T follicular helper cell (primary cell): ENCODE data around the gene CLDN6.

Experiments used
- DNase-seq: peaks from one replicate; pipeline ENCODE4 v3.0.0-alpha.2; 2020; ENCODE audit warnings: low read depth

Gene CLDN6

DNA sequence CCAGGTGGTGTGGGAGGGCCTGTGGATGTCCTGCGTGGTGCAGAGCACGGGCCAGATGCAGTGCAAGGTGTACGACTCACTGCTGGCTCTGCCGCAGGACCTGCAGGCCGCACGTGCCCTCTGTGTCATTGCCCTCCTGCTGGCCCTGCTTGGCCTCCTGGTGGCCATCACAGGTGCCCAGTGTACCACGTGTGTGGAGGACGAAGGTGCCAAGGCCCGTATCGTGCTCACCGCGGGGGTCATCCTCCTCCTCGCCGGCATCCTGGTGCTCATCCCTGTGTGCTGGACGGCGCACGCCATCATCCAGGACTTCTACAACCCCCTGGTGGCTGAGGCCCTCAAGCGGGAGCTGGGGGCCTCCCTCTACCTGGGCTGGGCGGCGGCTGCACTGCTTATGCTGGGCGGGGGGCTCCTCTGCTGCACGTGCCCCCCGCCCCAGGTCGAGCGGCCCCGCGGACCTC lies 4.5 kb downstream of the CLDN6 start:
- DNase-seq: no peak

DNA sequence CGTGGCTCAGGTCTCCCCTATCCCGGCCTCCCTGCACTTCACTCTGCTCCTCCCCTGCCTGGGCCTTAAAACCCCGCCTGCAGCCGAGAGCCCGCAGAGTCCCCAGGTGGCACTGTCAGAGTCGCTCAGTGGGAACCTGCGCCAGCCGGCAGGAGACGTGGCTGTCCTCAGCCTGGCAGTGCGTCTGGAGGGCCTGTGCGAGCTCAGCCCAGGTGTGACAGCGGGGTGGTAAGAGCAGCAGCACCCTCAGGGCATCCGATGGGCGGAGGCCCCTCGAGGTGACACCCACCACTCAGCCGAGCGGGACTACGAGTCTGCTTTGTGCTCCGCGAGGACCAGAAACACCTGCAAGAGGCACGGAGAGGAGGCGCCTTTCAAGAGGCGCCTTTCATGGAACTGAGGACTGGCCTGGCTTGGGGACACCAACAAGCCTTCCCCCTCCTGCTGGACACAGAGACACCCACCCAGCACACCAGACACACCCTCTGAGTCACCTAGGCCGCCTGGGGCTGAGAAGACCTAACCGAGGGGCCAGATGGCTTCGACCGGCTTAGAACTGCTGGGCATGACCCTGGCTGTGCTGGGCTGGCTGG lies 5.1 kb downstream of the CLDN6 start, which contains the start of gene CLDN9:
CLDN9 (plus strand) TSS at position 96 of the 593 bp plus-strand sequence; CDS start at position 536, 440 bp downstream.
- no peak for DNase-seq

DNA sequence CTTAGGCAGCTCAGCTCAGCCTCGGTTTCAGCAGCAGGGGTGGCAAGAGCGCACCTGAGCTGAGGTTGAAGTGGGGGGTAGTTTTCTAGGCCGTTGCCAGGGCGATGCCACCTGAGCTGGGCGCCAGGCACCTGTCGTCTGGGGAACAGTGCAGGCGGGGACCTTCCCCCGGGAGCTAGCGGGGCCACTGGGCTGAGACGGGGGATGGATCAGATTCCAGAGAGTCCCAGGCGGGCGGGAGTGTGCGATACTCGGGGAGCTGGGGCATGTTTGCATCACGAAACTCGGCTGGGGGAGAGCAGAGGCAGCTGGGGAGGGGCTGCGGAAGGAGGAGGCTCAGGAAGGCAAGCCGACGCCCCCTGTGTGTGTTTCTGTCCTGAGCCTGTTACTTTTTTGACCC lies 5.7 kb downstream of the CLDN6 start:
- no peak for DNase-seq

DNA sequence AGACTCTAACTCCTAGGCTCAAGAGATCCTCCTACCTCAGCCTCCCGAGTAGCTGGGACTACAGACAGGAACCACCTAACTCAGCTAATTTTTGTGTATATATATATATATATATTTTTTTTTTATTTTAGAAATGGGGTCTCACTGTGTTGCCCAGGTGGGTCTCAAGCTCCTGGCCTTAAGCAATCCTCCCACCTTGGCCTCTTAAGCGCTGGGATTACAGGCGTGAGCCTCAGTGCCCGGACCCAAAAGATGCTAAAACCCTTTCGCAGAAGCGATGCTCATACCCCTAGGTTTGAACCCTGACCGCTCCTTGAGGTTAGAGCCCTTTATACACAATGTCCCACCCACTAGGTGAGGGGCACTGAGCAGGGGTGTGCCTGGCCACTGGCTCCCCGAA lies 7.5 kb downstream of the CLDN6 start:
- no peak for DNase-seq

DNA sequence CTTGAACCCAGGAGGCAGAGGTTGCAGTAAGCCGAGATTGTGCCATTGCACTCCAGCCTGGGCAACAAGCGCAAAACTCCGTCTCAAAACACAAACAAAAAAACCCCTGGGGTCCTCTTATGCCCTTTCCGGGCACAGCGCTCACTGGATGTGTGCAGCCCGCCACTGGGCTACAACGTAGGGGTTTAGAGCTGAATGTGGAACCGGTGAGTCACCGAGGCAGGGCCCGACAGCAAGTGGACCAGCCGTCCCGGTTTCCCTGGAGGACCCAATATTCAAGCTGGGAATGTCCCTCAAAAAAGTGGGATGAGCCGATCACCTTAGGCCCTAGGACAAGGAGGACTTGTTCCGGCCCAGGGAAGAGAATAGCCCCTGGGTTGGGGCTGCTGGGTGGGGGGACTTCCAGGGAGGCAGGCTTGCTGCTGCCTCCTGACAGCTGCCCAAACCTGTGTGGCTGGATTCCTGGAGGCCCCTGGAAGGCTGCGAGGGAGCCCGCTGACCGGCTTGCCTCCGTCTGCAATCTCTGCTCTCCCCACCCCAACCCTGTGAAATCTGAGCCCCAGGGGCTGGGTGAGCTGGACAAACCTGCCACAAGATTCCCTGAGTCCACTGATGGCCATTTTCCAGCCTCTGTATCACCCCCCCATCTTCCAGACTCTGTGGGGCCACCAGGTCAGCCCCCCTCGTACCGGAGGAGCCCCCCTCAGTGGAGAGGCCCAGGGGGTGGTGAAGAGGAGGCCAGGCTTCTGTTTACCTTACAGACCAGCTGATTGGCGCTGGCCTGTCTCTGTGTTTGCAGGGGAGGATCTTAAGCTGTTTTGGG lies 8.2 kb downstream of the CLDN6 start:
- DNase-seq: no peak

DNA sequence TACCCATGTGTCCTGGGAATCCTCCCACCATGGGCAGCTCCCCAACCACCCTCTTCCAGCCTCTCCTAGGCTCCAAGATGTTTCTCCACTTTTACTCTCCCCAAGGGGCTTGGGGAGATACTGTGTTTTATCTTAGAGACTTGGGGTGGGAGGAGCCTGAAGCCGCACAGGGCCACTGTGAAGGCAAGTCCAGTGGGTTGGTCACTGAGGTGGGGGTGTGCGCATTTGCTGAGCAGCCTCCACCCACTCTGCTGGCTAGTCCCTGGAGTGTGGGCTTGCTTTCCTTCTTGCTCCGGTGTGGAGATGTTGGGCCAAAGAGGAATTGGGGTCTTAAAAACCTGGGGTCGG lies 9.3 kb downstream of the CLDN6 start:
- DNase-seq: no peak

DNA sequence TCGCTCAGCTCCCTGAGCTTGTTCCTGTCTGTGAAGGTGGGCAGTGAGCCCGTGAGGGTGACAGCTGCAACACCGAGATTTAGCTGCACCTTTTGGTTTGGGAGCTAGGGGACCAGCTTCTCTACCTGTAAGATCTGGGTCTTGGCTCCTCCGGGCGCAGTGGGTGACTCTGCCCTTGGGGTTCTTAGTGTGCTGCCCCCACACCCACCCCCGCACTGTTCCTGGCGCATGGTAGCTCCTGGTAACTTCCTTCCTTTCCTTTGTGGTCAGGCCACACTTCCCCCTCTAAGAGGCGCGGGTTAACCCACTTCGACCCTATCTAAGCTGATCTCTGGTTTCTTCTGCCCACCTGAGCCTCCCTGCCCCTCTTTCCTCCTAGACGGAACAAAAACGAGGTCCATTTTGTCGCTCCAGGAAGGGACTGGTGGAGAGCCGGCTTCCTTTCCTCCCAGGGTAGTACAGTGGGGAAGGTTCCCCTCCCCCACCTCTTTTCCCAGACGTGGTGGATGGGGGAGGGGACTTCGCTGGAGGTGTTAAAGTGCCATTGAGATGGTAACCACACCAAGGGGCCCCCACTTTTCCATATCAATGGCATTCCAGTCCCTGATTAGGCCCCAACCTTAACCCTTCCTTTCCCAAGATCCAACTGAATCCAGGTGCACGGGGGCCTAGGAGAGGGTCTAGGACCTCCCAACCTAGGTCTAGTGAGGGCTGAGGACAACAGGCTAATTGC lies 9.9 kb downstream of the CLDN6 start:
- no peak for DNase-seq

DNA sequence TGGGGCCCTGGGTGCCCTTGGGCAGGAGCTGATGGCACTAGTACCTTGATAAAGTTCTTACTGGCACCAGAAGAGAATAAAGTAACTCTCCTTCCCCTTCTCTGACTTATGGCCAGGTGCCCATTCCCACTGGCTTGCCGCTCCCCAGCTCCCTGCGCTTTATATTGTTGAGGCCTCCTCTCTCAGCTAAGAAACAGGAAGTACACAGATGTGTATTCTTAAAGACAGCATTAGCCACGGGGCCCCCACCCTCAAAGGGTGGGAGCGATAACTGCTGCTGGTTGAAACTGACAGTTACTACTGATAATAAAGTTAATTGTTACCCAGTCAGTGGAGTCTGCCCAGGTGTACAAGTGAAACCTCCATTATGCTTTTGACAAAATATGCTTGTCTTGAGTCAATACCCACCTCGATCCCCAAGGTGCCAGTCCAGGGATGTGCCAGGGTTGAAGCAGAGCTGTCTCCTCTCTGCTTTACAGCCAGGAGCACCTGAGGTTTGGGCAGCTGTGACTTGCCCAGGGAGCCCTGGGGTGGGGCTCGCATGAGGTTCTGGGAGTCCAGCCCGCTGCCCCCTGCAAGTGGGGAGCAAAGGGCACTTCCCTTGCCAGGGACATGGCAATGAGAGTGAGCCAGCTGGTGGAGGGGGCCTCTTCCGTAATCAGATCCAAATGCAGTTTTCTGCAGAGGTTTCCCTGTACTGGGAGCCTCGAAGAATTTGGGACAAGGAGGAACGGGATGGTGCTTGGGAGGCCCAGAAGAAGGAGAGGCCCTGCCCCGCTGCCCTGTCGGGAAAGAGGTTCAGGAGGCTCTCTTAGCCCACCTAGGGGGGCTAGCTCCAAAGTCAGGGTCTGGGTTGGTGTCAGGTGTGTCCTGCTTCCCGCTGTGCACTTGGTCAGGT lies 10.7 kb downstream of the CLDN6 start:
- DNase-seq: no peak

DNA sequence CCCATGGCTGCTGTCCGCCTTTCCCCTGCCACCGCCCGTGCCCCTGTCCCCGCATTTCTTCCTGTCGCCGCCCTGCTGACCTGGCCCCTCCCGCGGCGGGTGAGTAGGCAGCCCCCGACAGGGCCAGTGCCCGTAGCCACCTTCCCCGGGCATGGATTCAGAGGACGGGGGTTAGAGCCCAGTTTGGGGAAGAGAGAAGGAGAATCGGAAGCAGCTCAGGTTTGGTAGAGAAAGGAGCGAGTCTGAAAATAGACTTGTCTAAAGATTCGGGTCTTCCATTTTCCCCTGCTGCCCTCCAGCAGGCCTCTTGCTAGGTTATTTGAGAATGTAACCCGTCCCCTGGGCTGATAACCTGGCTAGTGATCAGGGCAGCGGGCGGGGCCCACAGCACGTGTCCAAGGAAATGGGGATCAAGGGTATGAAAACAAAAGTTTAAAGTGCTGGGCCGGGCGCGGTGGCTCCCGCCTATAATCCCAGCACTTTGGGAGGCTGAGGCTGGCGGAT lies 13.2 kb downstream of the CLDN6 start:
- DNase-seq: no peak

DNA sequence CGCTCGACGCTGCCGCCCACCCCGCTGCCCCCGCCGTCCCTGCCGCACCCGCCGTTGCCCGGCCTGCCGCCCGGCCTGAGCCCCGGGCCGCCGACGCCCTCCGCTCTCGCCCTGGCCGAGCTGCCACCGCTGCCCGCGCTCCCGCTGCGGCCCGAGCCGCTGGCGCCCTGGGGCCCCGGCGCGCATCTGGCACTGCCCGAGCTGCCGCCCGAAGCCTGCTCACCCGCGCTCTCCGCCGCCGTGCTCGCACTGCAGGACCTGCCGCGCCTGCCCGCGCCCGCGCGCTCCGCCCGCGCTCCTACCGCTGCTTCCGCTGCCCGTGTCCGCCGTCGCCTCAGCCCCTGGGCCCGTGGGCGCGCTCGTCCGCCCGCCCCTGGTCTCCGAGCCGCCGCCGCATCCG lies 13.7 kb downstream of the CLDN6 start:
- no peak for DNase-seq

DNA sequence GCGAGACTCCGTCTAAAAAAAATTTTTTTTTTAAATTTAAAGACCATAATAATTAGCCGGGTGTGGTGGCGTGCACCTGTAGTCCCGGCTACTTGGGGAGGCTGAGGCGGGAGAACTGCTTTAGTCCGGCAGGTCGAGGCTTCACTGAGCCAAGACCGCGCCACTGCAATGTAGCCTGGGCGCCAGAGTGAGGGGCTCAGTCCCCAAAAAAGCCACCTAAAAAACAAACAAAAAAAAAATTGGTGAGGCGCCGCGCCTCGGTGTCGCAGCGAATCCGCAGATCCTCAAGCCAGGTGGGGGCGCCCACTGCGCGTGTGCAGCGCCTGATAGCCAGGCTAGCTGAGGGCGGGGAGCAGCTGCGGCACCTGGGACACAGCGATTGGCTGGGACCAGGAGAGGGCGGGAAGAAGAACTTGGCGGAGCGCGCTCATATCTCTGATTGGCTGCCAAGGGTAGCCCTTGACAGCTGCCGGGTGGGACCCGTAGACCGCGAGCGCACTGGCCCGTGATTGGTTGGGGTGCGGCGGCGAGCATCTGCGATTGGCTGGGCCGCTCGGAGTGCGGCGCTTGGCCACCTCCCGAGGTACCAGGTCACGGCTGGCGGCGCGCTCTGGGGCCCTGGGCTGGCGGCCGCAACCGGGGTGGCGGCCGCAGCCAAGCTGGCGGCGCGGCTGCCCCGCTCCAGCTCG lies 14.3 kb downstream of the CLDN6 start:
- DNase-seq: peak; percentile 94

DNA sequence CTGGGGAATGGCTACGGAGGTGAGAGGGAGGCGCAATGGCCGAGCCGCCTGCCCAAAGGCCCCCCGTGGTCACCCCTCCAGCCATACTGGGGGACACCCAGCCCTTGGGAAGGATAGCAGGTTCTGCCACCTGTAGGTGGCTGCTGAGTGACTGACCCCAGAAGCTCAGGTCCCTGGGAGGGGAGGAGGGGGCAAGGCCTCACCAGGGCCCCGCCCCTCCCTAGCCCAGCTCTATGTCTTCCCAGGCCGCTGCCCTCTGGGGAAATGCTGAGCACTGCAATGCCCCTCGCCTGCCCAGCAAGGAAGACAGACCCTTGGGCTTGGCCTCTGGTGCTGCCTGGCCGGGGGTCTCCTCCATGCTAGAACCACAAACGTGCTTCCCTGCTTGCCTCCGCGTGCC lies 16.7 kb downstream of the CLDN6 start:
- DNase-seq: no peak

DNA sequence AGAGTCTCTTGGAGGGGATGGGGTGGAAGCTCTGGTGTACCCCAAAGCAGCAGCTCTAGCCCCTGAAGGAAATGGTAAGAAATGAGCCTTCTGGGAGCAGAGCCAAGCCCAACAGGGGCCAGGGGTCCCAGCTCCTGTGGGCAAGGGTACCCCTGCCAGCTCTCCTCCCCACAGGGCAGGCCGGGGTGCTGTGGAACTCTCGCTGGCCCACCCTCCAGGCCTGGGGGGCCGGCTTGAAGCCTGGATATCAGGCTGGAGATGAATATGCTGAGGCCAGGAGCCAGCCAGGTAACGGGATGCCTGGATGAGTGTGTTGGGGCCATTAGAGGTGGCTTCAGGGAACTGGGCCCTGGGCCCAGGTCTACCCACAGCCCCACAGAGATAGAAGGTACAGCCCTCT lies 17.4 kb downstream of the CLDN6 start:
- DNase-seq: no peak

DNA sequence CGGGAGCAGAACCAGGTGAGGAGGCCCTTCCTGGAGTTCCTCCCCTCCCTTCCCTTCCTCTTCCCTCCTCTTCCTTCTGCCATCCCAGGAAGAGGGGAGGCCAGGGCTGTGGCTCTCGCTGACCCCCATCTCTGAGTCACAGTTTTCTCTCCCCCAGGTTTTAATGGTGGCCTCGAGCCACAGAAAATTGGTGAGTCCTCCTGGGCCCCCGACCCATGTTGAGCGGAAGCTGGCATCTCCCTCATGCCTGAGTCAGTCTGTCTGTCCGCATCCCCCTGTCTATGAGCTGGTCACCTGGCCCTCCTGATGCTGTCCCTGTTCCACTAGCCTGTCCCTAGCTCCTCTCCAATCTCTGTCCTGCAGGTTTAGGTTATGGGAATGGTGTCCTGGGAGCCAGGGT lies 18.1 kb downstream of the CLDN6 start:
- DNase-seq: no peak

DNA sequence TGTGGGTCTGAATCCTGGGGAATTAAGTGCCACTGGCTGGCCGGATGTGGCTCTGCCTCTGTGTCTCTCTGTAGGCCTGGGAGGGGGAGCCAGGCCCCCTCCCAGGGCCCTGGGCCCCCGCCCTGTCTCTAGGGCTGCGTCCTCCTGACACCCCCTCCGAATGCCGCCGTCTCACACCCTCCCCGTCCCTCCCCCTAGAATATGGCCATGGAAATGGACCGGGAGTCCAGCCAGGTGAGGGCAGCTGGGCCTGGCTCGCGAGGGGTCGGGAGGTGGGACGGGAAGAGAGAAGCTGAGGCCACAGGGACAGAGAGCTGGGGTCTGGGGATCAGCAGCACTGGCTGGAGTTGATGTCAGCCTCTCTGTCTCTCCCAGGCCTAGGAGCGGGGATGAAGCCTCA lies 21.7 kb downstream of the CLDN6 start:
- no peak for DNase-seq

DNA sequence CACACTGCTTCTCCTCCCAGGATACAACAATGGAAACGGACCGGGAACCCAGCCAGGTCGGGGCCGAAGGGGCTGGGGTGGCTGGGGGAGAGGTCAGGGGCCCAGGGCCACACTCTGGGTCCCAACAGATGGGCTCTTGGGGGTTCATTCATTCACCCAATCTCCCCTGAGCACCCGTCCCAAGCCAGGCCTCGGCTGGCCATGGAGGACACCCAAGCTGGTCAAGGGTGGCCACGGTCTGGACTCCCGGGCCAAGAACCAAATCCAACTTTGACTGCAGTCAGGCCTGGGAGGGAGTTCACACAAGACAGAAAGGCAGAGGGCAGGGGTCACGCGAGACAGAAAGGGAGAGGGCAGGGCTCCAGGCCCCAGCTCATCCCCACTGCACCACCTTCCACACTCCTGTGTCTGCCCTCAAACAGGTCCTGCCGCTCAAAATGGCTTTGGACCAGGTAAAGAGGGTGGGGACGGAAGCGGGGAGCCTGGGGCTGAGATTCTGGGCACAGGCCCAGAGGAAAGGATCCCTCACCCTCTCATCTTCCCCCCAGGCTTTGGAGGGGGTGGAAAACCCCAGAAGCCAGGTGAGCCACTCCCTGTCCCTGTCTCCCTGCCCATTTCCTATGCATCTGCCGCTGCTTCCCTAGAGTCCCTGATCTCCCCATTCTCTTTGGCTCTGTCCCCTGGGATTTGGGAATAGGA lies 25.5 kb downstream of the CLDN6 start:
- no peak for DNase-seq

DNA sequence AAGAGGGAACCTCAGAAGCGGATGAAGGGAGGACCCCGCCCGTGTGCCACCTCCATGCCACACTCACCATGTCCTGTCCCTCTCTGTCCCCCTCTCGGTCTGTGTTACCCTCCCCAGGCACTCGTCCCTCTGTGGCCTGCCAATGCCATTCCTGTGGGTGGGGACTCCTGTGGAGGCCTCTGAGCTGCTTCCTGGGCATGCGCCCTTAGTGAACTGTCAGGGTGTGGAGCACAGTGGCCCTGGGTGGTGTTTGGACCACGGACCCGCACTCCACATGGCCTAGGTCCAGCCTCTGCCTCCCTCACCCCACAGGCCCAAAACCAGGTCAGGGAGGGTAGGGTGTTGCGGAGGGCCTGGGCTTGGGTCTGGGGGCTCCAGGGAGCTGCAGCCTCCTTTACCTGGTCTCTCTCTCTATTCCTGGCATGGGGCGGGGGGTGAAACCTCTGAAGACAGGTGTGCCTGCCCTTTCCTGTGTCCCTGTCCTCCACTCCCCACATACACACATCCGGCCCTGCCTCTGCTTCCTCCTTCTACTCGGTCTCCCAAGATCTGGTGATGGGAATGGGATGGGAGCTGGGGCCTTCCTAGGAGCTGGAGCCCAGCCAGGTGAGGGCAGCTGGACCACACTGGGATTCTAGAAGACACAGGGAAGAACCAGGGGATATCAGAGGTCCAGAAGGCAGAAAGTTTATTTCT lies 26.3 kb downstream of the CLDN6 start:
- DNase-seq: no peak

DNA sequence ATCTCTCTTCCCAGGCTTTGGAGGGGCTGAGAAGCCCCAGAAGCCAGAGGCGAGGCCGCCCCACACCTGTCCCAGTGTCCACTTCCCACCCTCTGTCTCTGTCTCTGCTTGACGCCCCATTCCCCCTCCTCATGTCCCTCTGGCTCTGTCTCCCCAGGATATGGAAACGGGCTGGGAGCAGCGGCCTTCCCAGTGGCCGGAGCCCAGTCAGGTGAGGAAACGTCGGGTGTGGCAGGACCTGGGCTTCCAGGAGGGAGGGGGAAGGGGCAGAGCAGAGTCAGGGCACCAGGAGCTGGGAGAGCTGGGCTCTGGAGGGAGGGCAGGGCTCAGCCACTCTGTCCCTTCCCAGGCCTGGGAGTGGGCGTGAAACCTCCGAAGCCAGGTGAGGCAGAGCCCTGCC lies 27.1 kb downstream of the CLDN6 start:
- no peak for DNase-seq

DNA sequence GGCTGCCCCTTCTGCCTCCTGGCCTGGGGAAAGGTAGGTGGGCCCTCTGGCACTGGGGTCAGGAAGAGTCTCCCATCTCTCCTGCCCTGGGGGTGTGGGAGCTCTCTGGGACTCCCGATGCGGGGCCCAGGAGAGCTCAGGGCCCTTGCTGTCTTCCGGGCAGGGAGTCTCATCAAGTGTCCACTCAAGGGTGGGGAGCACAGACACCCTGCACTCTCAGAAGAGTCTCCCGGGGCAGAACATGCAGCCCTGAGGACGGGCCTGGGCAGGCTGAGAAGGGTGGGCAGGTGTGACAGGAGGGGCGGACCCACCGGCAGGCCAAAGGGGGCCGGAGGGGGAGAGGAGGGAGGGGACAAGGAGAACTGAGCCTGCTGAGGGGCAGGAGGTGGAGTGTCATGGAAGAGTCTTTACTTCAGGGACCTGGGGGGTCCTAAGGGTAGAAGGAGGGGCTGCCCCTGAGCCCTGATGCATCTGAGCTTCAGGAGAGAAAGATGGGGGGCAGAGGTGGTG lies 29.3 kb downstream of the CLDN6 start:
- no peak for DNase-seq

DNA sequence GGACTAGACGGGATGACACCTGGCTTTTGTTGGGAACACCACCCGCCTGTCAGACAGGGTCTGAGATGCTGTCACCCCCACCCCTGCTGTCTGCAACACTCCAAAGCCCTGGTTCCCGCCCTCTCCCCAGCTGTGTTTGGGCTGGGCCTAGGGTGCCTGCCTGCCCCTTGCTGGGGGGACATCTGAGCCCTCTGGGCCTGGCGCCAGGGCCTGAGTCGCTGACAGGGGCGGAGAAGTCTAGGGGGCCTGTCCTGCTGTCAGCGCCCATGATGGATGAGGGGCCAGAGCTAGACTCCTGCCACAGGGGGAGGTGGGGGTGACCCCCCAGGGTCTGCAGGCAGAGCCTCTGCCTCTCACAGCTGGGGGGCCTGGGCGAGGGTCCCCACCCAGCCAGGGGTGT lies 30.1 kb downstream of the CLDN6 start:
- no peak for DNase-seq
